ENCODE data around the gene ZNF814.
"Not testable (repeated sequence)": the region's sequence is repeated elsewhere in the genome, so short reads cannot be mapped to it uniquely, and the experiment has no call there.

ZNF814 gene

GRCh38 chr19:57854117-57854516, 34.7 kb downstream of the ZNF814 start:
- not testable (repeated sequence) for DNase-seq

- not testable (repeated sequence) for DNase-seq
Measured at GRCh38 chr19:57851812-57852603, 36.8 kb downstream of the ZNF814 start.

- peak; percentile 32 for DNase-seq
Measured at GRCh38 chr19:57850553-57851017, 38.3 kb downstream of the ZNF814 start.

- DNase-seq: peak; percentile 80
Measured at GRCh38 chr19:57849666-57850473, 39.0 kb downstream of the ZNF814 start, which contains the start of gene ZNF587. Gene ZNF587 (plus strand): TSS chr19:57849859. CDS start chr19:57850039, 180 bp downstream.

- not testable (repeated sequence) for DNase-seq
Measured at GRCh38 chr19:57849162-57849665, 39.6 kb downstream of the ZNF814 start.

GRCh38 chr19:57847164-57847563, 41.7 kb downstream of the ZNF814 start:
- not testable (repeated sequence) for DNase-seq

GRCh38 chr19:57841122-57841763, 47.6 kb downstream of the ZNF814 start:
- DNase-seq: no peak

GRCh38 chr19:57838622-57839191, 50.1 kb downstream of the ZNF814 start:
- DNase-seq: not testable (repeated sequence)

- not testable (repeated sequence) for DNase-seq
Measured at GRCh38 chr19:57836991-57837390, 51.8 kb downstream of the ZNF814 start.

- DNase-seq: no peak
Measured at GRCh38 chr19:57830071-57830602, 58.7 kb downstream of the ZNF814 start, which contains the start of gene ZNF587B. Gene ZNF587B (plus strand): TSS chr19:57830299. CDS start chr19:57830529, 230 bp downstream.

- no peak for DNase-seq
Measured at GRCh38 chr19:57829316-57829715, 59.5 kb downstream of the ZNF814 start.

- no peak for DNase-seq
Measured at GRCh38 chr19:57825511-57825910, 63.3 kb downstream of the ZNF814 start.

- not testable (repeated sequence) for DNase-seq
Measured at GRCh38 chr19:57823608-57824007, 65.2 kb downstream of the ZNF814 start.

GRCh38 chr19:57823155-57823554, 65.7 kb downstream of the ZNF814 start:
- DNase-seq: not testable (repeated sequence)

GRCh38 chr19:57821501-57821900, 67.3 kb downstream of the ZNF814 start:
- DNase-seq: not testable (repeated sequence)

GRCh38 chr19:57821095-57821494, 67.7 kb downstream of the ZNF814 start:
- DNase-seq: not testable (repeated sequence)

GRCh38 chr19:57820599-57820998, 68.2 kb downstream of the ZNF814 start:
- DNase-seq: no peak

GRCh38 chr19:57819475-57820148, 69.2 kb downstream of the ZNF814 start:
- DNase-seq: peak; percentile 97

GRCh38 chr19:57818378-57818777, 70.5 kb downstream of the ZNF814 start:
- DNase-seq: no peak

- no peak for DNase-seq
Measured at GRCh38 chr19:57817976-57818375, 70.9 kb downstream of the ZNF814 start.

GRCh38 chr19:57816652-57817051, 72.2 kb downstream of the ZNF814 start:
- no peak for DNase-seq
